OCI-LY1 (cell line): Measurements from ENCODE around the gene KHDRBS2.

Experiments used
- CTCF ChIP-seq: fragments of 200-600 bp; sonication (generic), shearing (Covaris generic); IDR thresholded peaks from 2 replicates; pipeline ENCODE4 v1.5.1; 2017; ENCODE audit warnings: mild to moderate bottlenecking, antibody characterized with exemption, low read length, moderate library complexity, mixed read lengths
- EZH2 ChIP-seq: fragments of 200-600 bp; sonication (generic), shearing (Covaris generic); IDR thresholded peaks from 2 replicates; pipeline ENCODE4 v1.8.0; 2017; ENCODE audit warnings: borderline replicate concordance, mixed run types, mild to moderate bottlenecking, antibody characterized with exemption, low read length, moderate library complexity, mixed read lengths

- TF ChIP-seq EZH2 (no peak), CTCF (no peak)
Observed at GRCh38 chr6:62175195-62175594, 110.8 kb downstream of the KHDRBS2 start.
